ENCODE results near the gene ERP44. TPM values are rescaled to one million over a fixed set of nuclear protein-coding genes. Genes with fewer than 3 reads are reported as not detected.
"Not testable (repeated sequence)": the region's sequence is repeated elsewhere in the genome, so short reads cannot be mapped to it uniquely, and the experiment has no call there.

Gene ERP44
- total RNA-seq, 2 donors from 2014 or later, result 18.5 TPM

DNA sequence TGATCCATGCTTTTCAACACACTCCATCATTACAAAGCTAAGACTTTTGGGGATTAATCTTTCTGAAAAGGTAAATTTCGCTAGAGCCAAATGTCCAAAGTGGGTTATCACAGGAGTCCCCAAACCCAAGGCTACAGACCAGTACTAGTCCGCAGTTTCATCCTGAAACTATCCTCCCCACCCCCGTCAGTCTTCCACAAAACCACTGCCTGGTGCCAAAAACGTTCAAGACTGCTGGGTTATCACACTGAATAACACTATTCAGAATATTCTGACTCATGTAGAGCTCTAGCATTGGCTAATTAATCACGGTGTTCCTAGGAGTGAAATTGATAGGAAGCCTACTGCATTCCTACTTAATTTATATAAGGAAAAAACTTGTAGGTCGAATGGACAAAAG lies 24.7 kb downstream of the ERP44 start:
- intact Hi-C loops (cut with DNase I), result no loop called here
- DNase-seq (ENCODE audit: low spot score), result no peak

DNA sequence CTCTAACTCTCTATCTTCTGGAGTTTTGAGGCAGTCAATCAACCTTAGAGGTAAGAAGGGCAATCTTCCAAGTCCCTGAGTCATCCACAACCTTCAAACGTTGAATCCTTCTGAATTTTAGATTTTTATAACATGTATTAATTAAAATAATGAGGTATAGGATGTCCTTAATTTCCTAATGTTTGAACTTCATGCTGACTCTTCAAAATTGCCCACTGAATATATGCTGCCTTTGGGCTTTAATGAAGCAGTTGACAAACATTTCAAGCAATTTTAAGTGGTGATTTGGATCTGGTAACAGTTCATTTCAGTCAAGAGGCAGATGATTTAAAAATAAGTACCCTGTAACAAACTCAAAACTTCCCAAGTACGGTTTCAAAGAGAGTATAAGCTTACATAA lies 26.0 kb downstream of the ERP44 start:
- no peak for DNase-seq (ENCODE audit: low spot score)
- intact Hi-C loops (cut with DNase I), result no loop called here

DNA sequence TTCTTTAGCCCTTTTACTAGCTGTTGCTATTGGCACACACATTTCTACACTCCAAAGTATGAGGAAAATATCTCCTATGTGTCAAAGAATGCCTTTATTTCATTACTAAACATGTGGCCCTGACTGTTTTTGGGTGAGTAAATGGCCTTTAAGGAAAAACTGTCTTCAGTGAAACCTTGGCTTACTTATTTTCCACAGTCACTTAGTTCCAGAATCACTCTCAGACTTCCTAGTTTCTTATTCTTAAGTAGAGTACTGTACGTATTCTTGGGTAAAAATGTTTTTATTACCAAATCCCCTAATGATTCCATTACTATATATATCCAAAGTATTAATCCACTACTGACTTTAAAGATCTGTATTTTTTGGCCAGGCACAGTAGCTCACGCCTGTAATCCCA lies 27.5 kb downstream of the ERP44 start:
- DNase-seq (ENCODE audit: low spot score), result no peak
- intact Hi-C loops (cut with DNase I), result no loop called here

DNA sequence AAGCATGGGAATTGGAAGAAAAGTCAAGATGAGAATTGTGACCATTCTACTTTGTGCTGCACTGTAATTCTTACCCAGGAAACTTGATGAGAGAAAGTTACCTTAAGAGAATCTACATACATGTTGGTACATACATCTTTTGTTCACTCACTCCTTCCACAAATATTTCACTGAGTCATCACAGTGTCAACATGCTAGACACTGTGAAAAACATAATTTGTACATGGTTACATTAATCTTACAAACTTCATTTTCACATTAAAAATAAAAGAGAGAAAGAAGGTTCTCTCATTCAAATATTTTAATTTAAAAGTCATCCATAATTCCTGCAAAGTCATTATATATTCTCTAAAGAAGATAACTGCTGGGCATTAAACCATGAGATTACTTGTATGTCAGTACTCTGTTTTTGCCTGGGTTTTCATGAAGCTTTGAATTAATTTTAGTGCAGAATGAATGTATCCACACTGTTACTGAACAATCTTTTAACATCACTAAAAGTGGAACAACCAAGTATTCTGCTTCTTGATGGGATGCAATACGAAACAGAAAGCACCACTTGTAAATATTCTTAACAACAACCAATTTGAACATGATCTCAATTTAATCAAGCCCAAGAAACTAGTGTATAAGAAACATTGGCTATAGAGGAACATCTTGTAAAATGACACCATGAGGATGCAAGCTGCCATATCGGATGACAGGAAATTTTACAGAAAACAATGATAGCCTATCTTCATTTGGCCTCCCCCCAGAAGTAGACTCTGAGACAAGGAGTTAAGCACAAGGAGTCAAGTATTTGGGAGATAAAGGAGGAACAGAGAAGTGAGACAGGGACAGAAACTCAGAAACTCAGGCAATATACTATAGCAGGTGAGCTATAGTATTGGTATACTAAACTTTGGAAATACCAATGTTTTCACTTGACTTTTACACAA lies 28.4 kb downstream of the ERP44 start:
- no peak for DNase-seq (ENCODE audit: low spot score)
- intact Hi-C loops (cut with DNase I), result no loop called here

DNA sequence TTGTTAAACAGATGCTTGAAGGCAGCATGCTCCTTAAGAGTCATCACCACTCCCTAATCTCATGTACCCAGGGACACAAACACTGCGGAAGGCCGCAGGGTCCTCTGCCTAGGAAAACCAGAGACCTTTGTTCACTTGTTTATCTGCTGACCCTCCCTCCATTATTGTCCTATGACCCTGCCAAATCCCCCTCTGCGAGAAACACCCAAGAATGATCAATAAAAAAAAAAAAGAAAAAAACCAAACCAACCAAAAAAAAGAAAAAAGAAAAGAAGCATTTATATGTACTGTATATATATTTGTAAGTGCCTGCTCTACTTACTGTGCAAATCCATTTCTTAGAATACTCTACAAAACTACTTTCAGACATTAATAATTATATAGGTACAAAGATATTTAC lies 29.7 kb downstream of the ERP44 start:
- DNase-seq (ENCODE audit: low spot score); intact Hi-C loops (cut with DNase I): not testable (repeated sequence)

DNA sequence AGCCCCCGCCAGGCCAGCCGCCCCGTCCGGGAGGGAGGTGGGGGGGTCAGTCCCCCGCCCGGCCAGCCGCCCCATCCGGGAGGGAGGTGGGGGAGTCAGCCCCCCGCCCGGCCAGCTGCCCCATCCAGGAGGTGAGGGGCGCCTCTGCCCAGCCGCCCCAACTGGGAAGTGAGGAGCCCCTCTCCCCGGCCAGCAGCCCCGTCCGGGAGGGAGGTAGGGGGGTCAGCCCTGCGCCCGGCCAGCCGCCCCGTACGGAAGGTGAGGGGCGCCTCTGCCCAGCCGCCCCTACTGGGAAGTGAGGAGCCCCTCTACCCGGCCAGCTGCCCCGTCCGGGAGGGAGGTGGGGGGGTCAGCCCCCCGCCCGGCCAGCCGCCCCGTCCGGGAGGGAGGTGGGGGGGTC lies 30.8 kb downstream of the ERP44 start:
- DNase-seq (ENCODE audit: low spot score); intact Hi-C loops (cut with DNase I): not testable (repeated sequence)

DNA sequence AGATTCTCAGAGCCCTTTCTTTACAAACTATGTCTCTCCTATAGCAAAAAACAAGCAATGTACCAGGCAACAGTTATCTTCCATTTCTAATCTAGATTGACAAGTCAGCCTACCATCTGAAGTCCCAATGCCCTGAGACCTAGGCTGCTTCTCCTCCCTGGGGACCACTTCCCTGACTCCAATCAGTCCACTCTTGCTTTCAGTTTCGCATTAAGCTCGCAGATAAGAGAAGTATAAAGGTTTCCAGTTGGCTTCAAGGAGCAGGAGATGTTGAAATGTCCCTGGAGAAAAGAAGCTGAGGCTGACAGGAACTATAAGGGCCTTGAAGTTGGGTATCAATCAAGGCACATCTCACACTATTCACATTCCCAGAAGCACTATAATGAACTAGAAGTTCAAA lies 32.3 kb downstream of the ERP44 start:
- DNase-seq (ENCODE audit: low spot score), result no peak
- intact Hi-C loops (cut with DNase I), result no loop called here

DNA sequence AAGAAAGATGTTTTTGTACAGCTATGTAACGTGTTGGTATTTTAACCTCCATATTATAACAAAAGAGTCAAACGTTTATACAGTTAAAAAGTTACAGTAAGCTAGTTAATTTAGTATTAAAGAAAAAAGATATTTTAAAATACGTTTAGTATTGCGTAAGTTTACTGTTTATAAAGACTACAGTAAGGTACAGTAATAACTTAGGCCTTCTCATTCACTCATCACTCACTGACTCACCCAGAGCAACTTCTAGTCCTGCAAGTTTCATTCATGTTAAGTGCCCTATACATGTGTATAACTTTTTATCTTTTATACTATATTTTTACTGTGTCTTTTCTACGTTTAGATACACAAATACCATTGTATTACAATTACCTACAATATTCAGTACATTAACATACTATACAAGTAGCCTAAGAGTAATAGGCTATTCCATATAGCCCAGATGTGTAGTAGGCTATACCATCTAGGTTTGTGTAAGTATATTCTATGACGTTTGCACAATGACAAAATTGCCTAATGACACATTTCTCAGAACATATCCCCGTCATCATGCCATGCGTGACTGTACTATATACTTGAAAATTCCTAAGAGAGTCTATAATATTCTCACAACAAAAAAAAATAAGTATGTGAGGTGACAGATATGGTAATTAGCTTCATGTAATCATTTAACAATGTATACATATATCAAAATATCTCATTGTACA lies 33.8 kb downstream of the ERP44 start:
- no peak for DNase-seq (ENCODE audit: low spot score)
- intact Hi-C loops (cut with DNase I), result no loop called here

DNA sequence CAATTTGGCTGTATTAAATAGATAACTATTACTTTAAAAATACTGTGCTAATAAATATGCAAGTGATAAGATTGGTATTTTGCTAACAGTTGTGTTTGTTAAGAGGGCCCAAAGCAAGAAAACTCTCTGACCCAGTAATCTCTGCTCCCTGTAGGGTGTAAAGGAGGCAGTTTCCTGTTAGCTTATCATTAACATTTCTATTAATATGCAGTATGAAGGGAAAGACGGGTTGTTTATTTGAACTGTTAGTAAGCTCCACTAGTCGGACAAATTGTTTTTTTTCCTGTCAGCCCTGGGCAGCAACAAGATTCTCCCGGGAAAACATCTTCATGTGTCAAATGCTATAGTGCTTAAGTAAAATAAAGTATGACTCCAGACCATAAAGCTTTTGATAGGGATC lies 35.6 kb downstream of the ERP44 start:
- intact Hi-C loops (cut with DNase I), result no loop called here
- no peak for DNase-seq (ENCODE audit: low spot score)

DNA sequence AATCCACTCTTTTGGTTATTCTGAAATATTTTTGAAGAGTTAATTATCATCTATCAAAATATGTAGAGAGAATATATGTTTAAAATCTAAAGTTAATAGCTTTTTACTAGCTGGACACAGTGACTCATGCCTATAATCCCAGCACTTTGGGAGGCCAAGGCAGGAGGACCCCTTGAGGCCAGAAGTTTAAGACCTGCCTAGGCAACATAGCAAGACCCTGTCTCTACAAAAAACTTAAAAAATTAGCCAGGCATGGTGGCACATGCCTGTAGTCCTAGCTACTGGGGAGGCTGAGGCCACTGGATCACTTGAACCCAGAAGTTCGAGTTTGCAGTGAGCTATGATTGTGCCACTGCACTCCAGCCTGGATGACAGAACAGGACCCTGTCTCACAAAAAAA lies 36.1 kb downstream of the ERP44 start:
- DNase-seq (ENCODE audit: low spot score); intact Hi-C loops (cut with DNase I): not testable (repeated sequence)

DNA sequence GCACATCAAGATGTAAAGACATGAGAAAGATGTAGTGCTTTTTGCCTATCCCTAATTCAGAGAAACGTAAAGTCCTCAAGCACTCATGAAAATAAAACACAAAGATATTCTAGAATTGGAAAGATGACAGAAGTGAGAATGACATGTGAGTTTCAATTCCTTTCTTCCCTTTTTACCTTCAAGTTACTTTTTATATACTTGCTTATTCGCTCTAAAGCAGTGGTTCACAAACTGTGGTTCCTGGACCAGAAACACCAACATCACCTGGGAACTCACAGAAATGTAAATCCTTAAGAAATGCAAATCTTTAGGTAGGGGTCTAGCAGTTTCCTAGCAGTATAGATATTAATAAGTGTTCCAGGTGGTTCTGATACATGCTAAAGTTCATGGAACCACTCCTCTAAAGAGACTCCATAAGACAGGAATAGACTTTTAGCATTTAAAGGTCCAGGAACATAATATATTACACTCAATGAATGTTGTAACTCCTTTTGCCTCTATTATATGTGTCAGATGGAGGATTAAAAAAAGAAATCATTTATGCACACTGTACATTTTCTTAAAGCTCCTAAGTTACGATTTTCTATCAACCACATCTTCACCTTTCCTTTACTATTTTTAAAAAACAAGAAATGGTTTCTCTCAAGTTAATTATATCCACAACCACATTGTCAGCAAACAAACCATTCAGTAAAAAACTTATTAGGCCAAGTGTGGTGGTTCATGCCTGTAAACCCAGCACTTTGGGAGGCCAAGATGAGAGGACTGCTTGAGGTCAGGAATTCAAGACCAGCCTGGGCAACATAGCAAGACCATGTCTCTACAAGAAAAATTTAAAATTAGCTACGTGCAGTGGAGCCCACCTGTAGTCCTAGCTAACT lies 39.9 kb downstream of the ERP44 start:
- no peak for DNase-seq (ENCODE audit: low spot score)
- intact Hi-C loops (cut with DNase I), result no loop called here

DNA sequence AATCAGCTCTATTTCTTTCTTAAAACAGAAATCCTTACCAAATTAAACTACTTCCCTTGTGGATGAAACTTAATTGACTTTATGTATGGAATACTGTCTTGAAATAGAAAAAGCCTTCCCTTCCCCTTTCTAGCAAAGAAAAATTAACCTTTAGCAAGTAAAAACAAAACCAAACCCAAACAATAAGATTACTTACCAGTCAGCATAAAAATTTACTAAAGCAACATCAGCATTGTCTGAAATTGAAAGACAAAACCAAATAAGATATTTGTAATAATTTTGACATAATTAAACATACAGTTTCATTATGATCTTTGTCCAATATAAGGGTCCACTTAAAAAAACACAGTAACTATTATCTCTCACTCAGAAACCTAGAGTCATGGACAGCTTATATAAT lies 41.2 kb downstream of the ERP44 start:
- DNase-seq (ENCODE audit: low spot score), result no peak
- intact Hi-C loops (cut with DNase I), result no loop called here

DNA sequence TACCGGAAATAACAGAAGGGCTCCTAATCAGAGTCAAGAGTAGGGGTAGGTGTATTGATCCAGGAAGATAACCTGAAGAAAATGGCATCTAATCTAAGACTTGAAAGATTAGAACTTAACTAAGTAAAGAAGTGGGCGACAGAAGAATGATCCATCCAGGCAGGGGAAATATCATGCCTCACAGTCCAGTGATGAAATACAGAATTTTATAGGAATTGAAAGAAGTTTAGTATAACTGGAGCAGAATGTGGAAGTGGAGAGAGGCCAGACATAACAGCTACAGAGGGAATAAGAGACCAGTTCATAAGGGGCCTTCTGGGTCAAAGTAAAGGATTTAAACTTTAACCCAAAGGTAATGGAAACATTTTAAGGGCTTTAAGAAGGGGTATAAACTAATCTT lies 42.2 kb downstream of the ERP44 start:
- intact Hi-C loops (cut with DNase I), result no loop called here

DNA sequence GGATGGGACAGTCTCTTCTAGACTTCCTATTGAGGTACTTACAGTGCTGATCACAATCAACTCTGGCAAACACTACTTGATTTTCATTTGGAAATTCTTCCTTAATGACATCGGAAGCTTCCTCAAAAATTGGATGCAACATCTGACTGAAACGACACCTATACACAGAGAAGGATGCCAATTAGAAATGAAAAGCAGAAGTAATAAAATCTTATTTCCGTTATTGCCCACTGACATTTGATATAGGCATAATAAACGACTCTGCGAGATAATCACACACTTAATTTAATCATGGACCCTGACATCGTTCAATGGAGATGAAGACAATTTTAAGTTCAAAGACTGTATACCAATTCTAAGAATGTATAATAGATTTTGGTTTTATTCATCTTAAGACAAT lies 46.4 kb downstream of the ERP44 start:
- no peak for DNase-seq (ENCODE audit: low spot score)
- intact Hi-C loops (cut with DNase I), result no loop called here

More for the DNA sequence above, 42.2 kb downstream of the ERP44 start:
- DNase-seq (ENCODE audit: low spot score), result no peak

DNA sequence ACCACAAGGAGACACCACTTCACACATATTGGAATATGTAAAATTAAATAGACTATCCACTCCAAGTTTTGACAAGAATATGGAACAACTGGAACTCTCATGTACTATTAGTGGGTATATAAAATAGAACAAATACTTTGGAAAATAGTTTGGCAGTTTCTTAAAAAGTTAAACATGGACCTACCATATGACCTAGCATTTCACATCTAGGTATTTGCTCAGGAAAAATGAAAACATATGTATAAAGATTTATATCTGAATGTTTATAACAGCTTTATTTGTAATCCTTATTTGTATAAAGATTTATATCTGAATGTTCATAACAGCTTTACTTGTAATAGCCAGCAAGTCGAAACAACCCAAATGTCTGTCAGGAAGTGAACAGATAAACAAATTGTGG lies 49.2 kb downstream of the ERP44 start:
- intact Hi-C loops (cut with DNase I), result no loop called here
- no peak for DNase-seq (ENCODE audit: low spot score)

DNA sequence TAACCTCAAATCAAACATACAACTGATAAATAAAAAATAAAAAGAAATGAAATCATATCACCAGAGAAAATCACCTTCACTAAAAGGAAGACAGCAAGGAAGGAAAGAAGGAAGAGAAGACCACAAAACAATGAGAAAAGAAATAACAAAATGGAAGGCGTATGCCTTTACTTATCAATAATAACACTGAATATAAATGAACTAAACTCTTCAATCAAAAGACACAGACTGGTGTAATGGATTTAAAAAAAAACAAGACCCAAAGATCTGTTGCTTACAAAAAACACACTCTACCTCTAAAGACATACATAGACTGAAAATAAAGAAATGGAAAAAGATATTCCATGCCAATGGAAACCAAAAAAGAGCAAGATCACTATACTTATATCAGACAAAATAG lies 60.3 kb downstream of the ERP44 start:
- intact Hi-C loops (cut with DNase I), result loop anchor here in 1 of 2 donors (10.0 kb wide), 1 partner anchor 66 kb away; no protein-coding TSS in a partner anchor
- DNase-seq (ENCODE audit: low spot score), result no peak

DNA sequence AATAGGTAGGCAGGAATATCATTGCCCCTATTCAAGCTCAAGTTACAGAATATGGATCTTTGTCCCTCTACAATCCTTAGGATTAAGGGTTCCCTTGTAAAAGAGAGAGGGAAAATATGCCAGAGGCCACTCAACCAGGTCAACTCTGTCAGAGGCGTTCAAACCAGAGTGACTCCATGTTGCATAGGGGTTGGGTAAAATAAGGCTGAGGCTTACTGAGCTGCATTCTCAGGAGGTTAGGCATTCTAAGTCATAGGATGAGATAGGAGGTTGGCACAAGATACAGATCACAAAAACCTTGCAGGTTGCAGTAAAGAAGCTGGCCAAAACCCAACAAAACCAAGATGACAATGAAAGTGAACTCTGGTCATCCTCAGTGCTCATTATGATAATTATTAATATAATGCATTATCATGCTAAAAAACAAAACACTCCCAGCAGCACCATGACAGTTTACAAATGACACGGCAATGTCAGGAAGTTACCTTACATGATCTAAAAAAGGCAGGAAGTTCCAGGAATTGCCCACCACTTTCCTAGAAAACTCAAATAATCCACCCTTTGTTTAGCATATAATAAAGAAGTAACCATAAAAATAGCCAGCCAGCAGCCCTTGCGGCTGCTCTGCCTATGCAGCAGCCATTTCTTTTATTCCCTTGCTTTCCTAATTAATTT lies 64.8 kb downstream of the ERP44 start:
- DNase-seq (ENCODE audit: low spot score), result no peak
- intact Hi-C loops (cut with DNase I), result loop anchor here in 1 of 2 donors (10.0 kb wide), 1 partner anchor 71 kb away; no protein-coding TSS in a partner anchor

DNA sequence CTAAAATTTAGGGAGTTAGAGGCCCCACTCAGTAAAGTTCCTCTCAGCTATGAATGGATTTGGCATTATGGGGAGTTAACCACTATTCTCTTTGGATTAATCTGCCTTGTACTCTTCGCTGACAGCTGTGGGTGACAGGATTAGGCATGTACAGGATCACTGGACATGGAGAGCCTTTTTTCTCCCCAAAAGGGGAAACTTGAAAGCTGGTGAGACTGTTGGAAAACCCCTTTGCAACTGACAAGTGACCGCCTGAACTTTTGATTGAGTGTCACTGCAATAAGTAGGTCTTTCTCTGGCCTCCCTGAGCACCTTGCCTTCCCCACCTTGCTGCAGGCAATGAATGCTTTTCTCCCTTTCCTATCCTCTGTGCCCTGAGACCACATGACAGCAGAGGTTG lies 68.3 kb downstream of the ERP44 start:
- DNase-seq (ENCODE audit: low spot score), result no peak

DNA sequence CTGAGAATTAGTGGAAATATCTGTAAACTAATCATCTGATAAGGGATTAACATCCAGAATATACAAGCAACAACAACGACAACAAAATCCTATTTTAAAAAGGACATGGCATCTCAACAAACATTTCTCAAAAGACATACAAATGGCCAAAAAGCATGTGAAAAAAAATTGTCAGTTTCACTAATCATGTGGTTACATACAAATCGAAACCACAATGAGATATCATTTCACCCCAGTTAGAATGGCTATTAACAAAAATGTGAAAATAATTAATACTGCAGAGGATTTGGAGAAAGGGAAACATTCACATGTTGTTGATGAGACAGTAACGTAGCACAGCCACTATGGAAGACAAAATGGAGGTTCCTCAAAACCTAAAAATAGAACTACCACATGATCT lies 69.5 kb downstream of the ERP44 start:
- DNase-seq (ENCODE audit: low spot score), result no peak
- intact Hi-C loops (cut with DNase I), result loop anchor here in 1 of 2 donors (5.0 kb wide), 1 partner anchor 183 kb away; no protein-coding TSS in a partner anchor

More for the DNA sequence above, 68.3 kb downstream of the ERP44 start:
- intact Hi-C loops (cut with DNase I), result loop anchor here in 1 of 2 donors (10.0 kb wide), 1 partner anchor 74 kb away; no protein-coding TSS in a partner anchor
